GM19397 (cell line): ENCODE results near the gene ZNF580.
A peak's percentile ranks its signal among the peaks of the same experiment; 100 is the strongest.

ENCODE experiments used
- ATAC-seq: cut with Tn5 transposase; IDR thresholded peaks from one replicate; pipeline ENCODE4 v1.9.1; 2021; ENCODE audit warnings: mild to moderate bottlenecking, moderate library complexity; ENCODE audit not compliant: unreplicated experiment

Gene ZNF580

GRCh38 chr19:55675661-55676354, 35.0 kb downstream of the ZNF580 start:
- no peak for ATAC-seq

GRCh38 chr19:55676383-55676782, 35.6 kb downstream of the ZNF580 start:
- ATAC-seq = no peak

GRCh38 chr19:55676889-55677505, 36.2 kb downstream of the ZNF580 start:
- ATAC-seq = no peak

DNA sequence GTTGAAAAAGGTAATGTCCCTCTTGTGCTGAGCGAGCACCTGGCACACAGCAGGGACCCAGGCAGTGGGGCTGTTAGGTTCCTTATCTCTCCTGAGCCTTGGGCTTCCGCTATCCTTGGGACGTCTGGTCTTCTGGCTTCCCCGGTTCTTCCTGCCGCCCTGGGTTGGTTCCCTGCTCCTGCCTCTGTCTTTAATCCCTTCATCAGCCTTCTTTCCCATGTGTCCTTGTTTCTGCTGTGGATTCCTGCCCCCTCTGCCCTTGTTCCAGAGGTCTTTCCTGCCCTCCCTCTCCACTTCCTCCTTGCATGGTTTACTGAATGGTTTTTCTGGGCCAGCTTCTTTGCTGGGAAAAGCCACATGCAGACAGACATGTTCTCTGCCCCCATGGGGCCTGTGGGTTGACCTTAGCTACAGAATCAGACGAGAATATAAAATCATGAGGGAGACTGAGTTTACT, 36.8 kb downstream of the ZNF580 start:
- no peak for ATAC-seq

- ATAC-seq = peak; percentile 52
These were observed 37.4 kb downstream of the ZNF580 start for GRCh38 chr19:55678121-55678671.

DNA sequence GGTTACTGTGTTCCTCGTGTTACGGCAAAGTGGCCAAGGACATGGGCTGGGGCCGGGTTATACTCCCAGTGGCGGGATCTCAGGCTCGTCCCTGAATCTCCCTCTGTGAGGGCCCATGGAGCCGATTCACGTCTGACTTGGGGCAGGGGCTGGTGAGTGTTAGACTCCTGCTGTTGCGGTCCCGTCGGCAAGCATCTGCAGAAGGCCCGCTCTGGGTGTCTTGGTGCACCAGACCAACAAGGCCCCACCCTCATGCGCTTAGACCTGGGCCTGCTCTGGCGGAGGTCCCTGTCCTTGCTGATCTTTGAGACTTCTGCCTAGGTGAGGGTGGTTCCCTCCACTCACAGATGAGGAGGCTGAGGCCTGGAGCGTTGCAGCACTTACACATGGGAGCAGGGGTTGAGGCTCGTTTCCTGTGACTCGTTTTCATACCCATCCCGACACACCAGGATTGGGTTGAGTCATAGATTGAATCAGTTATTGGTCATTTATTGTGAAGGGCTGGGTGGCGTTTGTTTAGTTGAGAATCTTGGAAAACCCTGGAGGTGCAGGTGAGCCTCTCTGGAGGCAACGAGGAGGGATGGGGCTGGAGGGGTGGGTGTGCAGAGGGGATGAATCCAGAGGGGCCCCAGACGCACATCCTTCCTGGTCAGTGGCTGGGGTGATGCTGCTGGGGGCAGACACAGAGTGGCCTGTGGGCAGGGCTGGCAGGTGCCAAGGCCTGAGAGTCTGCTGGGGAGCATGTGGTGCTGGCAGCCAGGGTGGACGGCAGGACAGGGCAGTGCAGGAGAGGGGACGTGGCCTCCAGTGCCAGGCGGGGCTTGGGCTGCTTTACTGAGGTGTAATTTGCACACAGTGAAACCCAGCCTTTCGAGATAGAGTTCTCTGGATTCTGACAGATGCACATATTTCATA, 38.8 kb downstream of the ZNF580 start:
- ATAC-seq = no peak

DNA sequence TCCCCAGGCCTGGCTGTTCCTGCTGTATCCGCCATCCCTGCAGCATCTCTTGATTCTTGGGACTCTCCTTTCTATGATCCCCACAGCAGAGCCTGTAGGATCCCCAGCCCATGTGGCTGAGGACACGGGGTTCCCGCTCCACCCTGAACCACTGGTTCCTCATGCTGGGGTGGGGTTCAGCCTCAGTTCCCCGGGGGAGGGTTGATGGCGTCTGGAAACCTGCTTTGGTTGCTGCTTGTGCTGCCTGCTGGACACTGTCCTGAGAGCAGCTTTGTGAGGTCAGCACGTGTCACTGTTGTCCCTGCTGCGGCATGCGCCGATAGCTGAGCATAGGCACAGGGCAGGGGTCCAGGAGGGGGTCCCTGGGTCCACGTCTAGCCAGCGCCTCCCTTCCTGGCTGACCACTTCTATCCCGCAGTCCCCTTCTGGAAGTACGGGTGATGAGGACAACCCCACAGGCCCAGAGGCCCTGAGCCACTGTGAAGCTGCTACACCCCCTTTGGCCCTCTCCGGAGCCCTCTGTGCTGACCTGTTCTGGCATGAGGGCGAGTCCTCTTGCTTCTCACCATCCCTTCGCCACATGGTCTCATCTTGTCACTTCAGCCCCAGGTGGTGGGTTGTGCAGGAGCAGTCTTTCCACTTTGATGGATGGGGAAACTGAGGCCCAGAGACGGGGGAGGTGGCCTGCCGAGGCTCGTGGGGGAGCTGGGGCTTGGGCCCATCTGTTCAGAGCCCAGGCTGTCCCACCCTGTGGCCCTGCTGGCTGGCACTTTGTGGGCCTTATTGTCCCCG, 39.7 kb downstream of the ZNF580 start:
- ATAC-seq = no peak

DNA sequence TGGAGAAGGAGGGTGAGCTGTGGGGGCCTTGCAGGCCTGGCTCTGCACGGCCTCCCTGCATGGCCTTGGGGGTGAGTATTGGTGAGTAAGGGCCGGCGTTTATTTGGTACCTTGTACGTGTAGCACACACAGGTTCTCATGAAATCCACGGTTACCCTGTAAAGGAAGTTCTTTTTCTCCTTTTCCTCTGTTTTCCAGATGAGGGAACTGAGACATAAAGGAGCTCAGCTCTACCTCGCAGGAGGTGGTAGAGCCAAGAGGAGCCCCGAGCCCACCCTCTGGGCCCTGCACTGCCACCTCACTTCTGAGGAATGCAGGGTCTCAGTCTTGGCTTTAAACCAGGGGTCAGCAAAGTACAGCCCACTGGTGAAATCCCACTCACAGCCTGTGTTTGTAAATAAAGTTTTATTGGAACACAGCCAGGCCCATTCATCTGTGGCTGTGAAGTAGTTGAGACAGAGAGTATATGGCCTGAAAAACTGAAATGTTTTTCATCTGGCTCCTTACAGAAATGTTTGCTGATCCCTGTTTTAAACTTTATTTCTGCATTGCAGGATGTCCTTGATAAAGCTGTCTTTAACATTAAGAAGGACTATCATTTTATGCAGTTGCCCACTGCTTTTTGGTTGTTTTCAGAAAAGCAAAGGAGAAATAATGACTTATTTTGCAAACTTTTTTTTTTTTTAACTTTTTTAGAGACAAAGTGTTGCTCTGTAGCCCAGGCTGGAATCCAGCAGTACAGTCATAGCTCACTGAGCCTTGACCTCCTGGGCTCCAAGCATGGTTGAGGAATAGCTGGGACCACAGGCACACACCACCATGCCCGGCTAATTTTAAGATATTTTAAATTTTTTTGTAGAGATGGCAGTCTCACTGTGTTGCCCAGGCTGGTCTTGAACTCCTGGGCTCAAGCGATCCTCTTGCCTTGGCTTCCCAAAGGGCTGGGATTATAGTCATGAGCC, 40.6 kb downstream of the ZNF580 start:
- ATAC-seq = no peak

- no peak for ATAC-seq
These were observed 42.9 kb downstream of the ZNF580 start for GRCh38 chr19:55683449-55684261.

DNA sequence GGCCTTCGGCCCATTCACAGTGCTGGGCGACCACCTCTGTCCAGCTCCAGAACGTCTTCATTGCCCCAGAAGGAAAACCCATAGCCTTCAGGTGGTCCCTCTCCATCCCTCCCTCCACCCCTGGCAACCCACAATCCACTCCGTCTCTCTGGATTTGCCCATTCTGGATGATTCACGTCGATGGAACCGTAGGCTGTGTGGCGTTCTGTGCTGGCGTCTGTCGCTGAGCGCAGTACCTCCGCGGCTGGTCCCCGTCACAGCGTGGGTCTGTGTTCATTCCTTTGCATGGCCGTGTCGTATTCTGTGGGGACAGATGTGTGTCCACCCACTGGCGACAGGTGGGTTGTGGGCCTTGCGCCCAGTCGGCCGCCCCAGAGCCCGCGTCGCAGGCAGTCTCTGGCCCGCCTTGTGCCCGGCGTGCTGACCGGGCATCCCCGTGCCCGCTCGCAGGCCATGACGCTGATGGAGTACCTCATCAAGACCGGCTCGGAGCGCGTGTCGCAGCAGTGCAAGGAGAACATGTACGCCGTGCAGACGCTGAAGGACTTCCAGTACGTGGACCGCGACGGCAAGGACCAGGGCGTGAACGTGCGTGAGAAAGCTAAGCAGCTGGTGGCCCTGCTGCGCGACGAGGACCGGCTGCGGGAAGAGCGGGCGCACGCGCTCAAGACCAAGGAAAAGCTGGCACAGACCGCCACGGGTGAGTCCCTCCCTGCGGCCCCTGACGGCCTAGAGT, 44.3 kb downstream of the ZNF580 start:
- ATAC-seq = no peak

- no peak for ATAC-seq
These were observed 45.0 kb downstream of the ZNF580 start for GRCh38 chr19:55685776-55686175.

DNA sequence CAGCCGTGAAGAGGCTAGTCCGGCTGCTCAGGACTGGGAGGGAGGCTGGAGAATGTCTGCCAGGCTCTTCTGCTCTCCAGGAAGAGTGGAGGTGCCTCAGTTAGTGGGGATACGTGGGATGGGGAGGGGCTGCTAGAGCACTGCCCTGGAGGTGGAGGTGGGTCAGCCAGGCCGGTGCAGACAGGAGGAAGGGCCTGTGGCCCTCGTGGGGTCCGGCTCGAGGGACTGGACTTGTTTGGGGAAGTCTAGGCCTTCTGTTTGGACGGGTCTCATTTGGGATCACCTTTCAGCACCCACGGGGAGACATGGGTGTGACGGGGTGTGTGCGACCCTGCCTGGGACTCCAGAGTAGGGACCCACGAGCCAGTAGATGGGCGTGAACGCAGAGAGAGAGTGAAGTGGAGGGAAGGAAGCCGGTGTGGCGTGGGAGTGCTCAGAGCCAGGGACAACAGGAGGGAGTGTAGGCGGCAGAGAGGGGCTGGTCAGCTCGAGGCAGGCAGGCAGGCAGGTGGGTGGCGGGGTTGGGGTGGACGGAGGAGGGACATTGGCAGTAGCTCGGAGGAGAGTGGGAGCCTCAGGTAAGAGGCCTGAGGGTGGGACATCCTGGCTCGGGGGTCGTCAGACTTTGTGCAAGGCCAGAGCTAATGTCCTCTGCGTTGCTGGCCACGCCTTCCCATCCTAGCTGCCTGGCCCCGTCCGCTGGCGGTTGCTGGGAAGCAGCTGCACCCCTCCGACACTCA, 45.7 kb downstream of the ZNF580 start:
- ATAC-seq = no peak

- no peak for ATAC-seq
These were observed 46.7 kb downstream of the ZNF580 start for GRCh38 chr19:55687281-55688201.

GRCh38 chr19:55688422-55689218, 47.8 kb downstream of the ZNF580 start:
- no peak for ATAC-seq

DNA sequence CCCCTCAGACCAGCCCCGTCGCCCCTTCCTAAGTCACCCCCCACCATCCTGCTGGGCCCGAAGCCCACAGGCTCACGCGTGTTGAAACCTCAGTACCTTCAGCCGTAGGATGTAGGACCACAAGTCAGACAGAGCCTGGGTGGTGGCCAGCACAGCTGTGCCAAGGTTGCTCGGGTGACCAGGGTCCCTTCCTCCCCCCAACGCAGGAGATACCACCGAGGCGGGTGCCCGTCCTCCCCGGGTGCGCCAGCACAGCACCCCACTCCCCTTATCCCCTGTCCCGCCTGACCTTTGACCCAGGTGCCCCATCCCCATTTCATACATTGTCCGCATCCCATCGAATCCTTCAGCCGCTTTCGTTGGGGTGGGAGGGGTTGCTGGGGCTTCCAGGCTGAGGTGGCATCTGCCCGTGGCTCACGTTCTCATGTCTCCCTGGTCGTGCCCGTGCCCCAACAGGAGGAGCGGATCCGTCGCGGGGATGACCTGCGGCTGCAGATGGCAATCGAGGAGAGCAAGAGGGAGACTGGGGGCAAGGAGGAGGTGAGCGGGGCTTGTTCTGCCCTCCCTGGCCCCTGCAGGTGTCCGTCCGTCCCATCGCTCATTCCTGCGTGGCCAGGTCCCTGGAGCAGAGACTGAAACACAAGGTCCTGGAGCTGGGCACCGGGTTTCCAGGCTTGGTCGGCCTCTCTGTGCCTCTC, 48.8 kb downstream of the ZNF580 start:
- no peak for ATAC-seq
